Endothelial cell of umbilical vein (primary cell): Measurements from ENCODE around the gene SSTR5. TPM values are rescaled to one million over a fixed set of nuclear protein-coding genes. Genes with fewer than 3 reads are reported as not detected.

Experiments used
- BruUV-seq: library from RNA; stranded (reverse); fragments of 400-500 nt; replicated peaks from 2 replicates; lab custom pipeline; 2021; lab: Mats Ljungman, UMichigan
- CTCF ChIA-PET: fragments of 300-600, 350-600 bp; sonication (Branson Sonifier 250); formaldehyde crosslinking; loops from one replicate; lab custom pipeline; 2021; ENCODE audit warnings: antibody characterized with exemption, inconsistent platforms; lab: Charles Lee
- POLR2A ChIA-PET: fragments of 300-600, 350-600 bp; sonication (Branson Sonifier 250); formaldehyde crosslinking; loops from one replicate; lab custom pipeline; 2021; ENCODE audit warnings: antibody characterized with exemption, inconsistent platforms; lab: Charles Lee
- DNase-seq: peaks from one replicate; pipeline ENCODE4 v3.0.0-alpha.2; 2011; ENCODE audit warnings: low read depth, low spot score
- FAIRE-seq: peaks from 2 replicates; lab custom pipeline; 2011; peaks lifted over from hg19 to GRCh38; lab: Jason Lieb, UNC
- H2AFZ ChIP-seq: 2 replicates; pipeline ENCODE4 v1.6.0; 2012; ENCODE audit warnings: low read depth, low read length, control low read depth, inconsistent platforms
- H3K27ac ChIP-seq: 2 replicates; pipeline ENCODE4 v1.5.1; 2011; ENCODE audit warnings: low read depth, mild to moderate bottlenecking, control low read depth, low read length, moderate library complexity; ENCODE audit not compliant: insufficient read depth
- H3K27me3 ChIP-seq, 2 experiments: 2 replicates each; pipeline versions ENCODE4 v1.6.0 to v1.6.1; 2011; ENCODE audit warnings: low read length in 2 of 2, mixed read lengths in 1 of 2; ENCODE audit not compliant: control insufficient read depth in 2 of 2, insufficient read depth in 2 of 2
- H3K36me3 ChIP-seq, 2 experiments: 2 replicates in 1 of 2; 3 replicates in 1 of 2; pipeline ENCODE4 v1.5.1; 2011; ENCODE audit warnings: low read length in 2 of 2, mild to moderate bottlenecking in 1 of 2, moderate library complexity in 1 of 2; ENCODE audit not compliant: control insufficient read depth in 2 of 2, insufficient read depth in 2 of 2; ENCODE audit errors: extremely low read depth in 1 of 2
- H3K4me1 ChIP-seq: 3 replicates; pipeline ENCODE4 v1.5.1; 2011; ENCODE audit warnings: mild to moderate bottlenecking, low read length; ENCODE audit not compliant: control insufficient read depth, insufficient read depth; ENCODE audit errors: extremely low read depth
- H3K4me2 ChIP-seq: 2 replicates; pipeline ENCODE4 v1.6.1; 2011; ENCODE audit warnings: low read length, control low read depth, mixed read lengths; ENCODE audit not compliant: insufficient read depth
- H3K4me3 ChIP-seq, 3 experiments: fragments of 200-600 bp in 1 of 3; sonication (generic), shearing (Covaris generic) in 1 of 3; replicated peaks in 1 of 3; 2 replicates each; pipeline ENCODE4 v1.5.1; 2011 to 2016; ENCODE audit warnings: control low read depth in 3 of 3, low read length in 3 of 3, mild to moderate bottlenecking in 2 of 3, inconsistent platforms in 1 of 3, low read depth in 1 of 3, moderate library complexity in 1 of 3; ENCODE audit not compliant: insufficient read depth in 1 of 3
- H3K79me2 ChIP-seq: 2 replicates; pipeline ENCODE4 v1.6.0; 2012; ENCODE audit warnings: low read length, inconsistent platforms; ENCODE audit not compliant: control insufficient read depth, insufficient read depth
- H3K9ac ChIP-seq: replicated peaks from 2 replicates; pipeline ENCODE3; 2011; ENCODE audit warnings: low read length, control low read depth; ENCODE audit not compliant: insufficient read depth; ENCODE audit errors: extremely low read depth
- H3K9me1 ChIP-seq: replicated peaks from 3 replicates; pipeline ENCODE4 v1.6.0; 2011; ENCODE audit warnings: mild to moderate bottlenecking, low read length; ENCODE audit not compliant: control insufficient read depth, insufficient read depth; ENCODE audit errors: extremely low read depth
- H3K9me3 ChIP-seq: replicated peaks from 2 replicates; pipeline ENCODE4 v1.5.1; 2012; ENCODE audit warnings: low read length, inconsistent platforms; ENCODE audit not compliant: control insufficient read depth, insufficient read depth
- H4K20me1 ChIP-seq: replicated peaks from 2 replicates; pipeline ENCODE3; 2011; ENCODE audit warnings: mild to moderate bottlenecking, low read length; ENCODE audit not compliant: control insufficient read depth, insufficient read depth; ENCODE audit errors: extremely low read depth
- EZH2 ChIP-seq: IDR thresholded peaks from 2 replicates; pipeline ENCODE4 v1.6.1; 2012; ENCODE audit warnings: borderline replicate concordance, low read depth, mild to moderate bottlenecking, moderate library complexity, low read length, inconsistent platforms; ENCODE audit not compliant: severe bottlenecking
- FOS ChIP-seq: IDR thresholded peaks from 2 replicates; pipeline ENCODE4 v1.6.1; 2011; ENCODE audit warnings: mild to moderate bottlenecking, low read length, moderate library complexity, borderline replicate concordance; ENCODE audit not compliant: insufficient read depth
- GATA2 ChIP-seq: IDR thresholded peaks from 2 replicates; pipeline ENCODE4 v1.7.0; 2011; ENCODE audit warnings: low read depth, mild to moderate bottlenecking, moderate library complexity, mixed read lengths, low read length; ENCODE audit not compliant: insufficient read length, insufficient read depth
- JUN ChIP-seq: IDR thresholded peaks from 2 replicates; pipeline ENCODE4 v1.6.1; 2011; ENCODE audit warnings: borderline replicate concordance, low read depth; ENCODE audit not compliant: insufficient read length, insufficient read depth
- MAX ChIP-seq: IDR thresholded peaks from 2 replicates; pipeline ENCODE4 v1.6.1; 2011; ENCODE audit not compliant: insufficient read depth, insufficient read length
- MYC ChIP-seq: IDR thresholded peaks from one replicate; pipeline ENCODE4 v1.6.1; 2011; ENCODE audit warnings: mild to moderate bottlenecking, low read depth, low read length
- POLR2A ChIP-seq: IDR thresholded peaks from 2 replicates; pipeline ENCODE4 v1.6.1; 2012; ENCODE audit warnings: low read depth, mild to moderate bottlenecking, control low read depth, low read length
- POLR2AphosphoS5 ChIP-seq: IDR thresholded peaks from 2 replicates; pipeline ENCODE4 v1.6.1; 2012; ENCODE audit warnings: low read depth, mild to moderate bottlenecking, control low read depth, low read length, moderate library complexity; ENCODE audit not compliant: insufficient read depth
- dilution Hi-C: fragments of 300-500 bp; cut with MboI; formaldehyde crosslinking; loops from one replicate; pipeline ENCODE4 v1.15.0; 2019; ENCODE audit warnings: low sequenced_read_pairs; ENCODE audit not compliant: extremely low pct_ligation_motif_present
- intact Hi-C: fragments of 100-400 bp; cut with micrococcal nuclease; formaldehyde crosslinking; loops from one replicate; pipeline ENCODE4 v1.10.0; 2022
- polyA plus RNA-seq, 4 experiments: library from polyadenylated mRNA; depleted of rRNA in 3 of 4; stranded (reverse) in 3 of 4; unstranded in 1 of 4; fragments of >200 nt; gene quantifications; 2 replicates each; pipeline versions ENCODE4 v1.2.1 to v1.2.3, GENCODE V29; 2011 to 2012; ENCODE audit warnings: missing spikeins in 1 of 4
- total RNA-seq: library from RNA; stranded (reverse); gene quantifications from 2 replicates; pipeline ENCODE4 v1.2.3, GENCODE V29; 2021
- TF ChIP-seq, protein P1 (sequence below), 2 donors: IDR thresholded peaks; 1 replicate in 1 of 2; 2 replicates in 1 of 2; pipeline ENCODE4 v1.5.1; 2011; ENCODE audit warnings: low read length in 2 of 2, mild to moderate bottlenecking in 2 of 2, moderate library complexity in 2 of 2, control low read depth in 1 of 2, inconsistent platforms in 1 of 2, low read depth in 1 of 2; ENCODE audit not compliant: insufficient read depth in 1 of 2; ENCODE audit errors: extremely low read depth in 1 of 2

The SSTR5 gene
- total and polyA plus RNA-seq, 2 donors (not counting 3 experiments of a cell fraction or from before 2014, with no cell fraction given) = 0.24 to 0.52 TPM

- ChIA-PET CTCF (no interaction called here), POLR2A (no interaction called here)
- Histone ChIP-seq H3K36me3 (no peaks in the 10 kb centered on the region), H3K27ac (no peak overlapping the region), H3K4me3 (no peak overlapping the region), H3K9me3 (no peaks in the 10 kb centered on the region), H3K4me2 (no peak overlapping the region), H3K4me1 (no peaks in the 10 kb centered on the region), H3K9ac (no peak overlapping the region), H2AFZ (no peak overlapping the region), H3K79me2 (no peaks in the 10 kb centered on the region), H4K20me1 (no peaks in the 10 kb centered on the region), H3K9me1 (no peaks in the 10 kb centered on the region), H3K27me3 (no peaks in the 10 kb centered on the region)
- intact Hi-C loops = no loop called here
- dilution Hi-C loops = no loop called here
- no peak for FAIRE-seq
- no TSS peak for BruUV-seq
- no peak for DNase-seq
- TF ChIP-seq EZH2 = no peak
- no peak for TF ChIP-seq GATA2
- TF ChIP-seq, protein P1, sequence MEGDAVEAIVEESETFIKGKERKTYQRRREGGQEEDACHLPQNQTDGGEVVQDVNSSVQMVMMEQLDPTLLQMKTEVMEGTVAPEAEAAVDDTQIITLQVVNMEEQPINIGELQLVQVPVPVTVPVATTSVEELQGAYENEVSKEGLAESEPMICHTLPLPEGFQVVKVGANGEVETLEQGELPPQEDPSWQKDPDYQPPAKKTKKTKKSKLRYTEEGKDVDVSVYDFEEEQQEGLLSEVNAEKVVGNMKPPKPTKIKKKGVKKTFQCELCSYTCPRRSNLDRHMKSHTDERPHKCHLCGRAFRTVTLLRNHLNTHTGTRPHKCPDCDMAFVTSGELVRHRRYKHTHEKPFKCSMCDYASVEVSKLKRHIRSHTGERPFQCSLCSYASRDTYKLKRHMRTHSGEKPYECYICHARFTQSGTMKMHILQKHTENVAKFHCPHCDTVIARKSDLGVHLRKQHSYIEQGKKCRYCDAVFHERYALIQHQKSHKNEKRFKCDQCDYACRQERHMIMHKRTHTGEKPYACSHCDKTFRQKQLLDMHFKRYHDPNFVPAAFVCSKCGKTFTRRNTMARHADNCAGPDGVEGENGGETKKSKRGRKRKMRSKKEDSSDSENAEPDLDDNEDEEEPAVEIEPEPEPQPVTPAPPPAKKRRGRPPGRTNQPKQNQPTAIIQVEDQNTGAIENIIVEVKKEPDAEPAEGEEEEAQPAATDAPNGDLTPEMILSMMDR (IDR thresholded peaks at IDR 0.05; ENCODE audit: extremely low read depth in 1 of 2, insufficient read depth in 1 of 2, low read depth in 1 of 2, low read length in 2 of 2) = no peak
- TF ChIP-seq POLR2A = no peak
- no peak for TF ChIP-seq JUN
- TF ChIP-seq POLR2AphosphoS5 = no peak
- TF ChIP-seq MYC = no peak
- TF ChIP-seq MAX = no peak
- TF ChIP-seq FOS = no peak
Observed at GRCh38 chr16:1098266-1098991, 25.9 kb downstream of the SSTR5 start.
